Epithelial cell of esophagus (primary cell): ENCODE results near the gene SNRPD2.

ENCODE experiments used
- DNase-seq: peaks from one replicate; pipeline ENCODE4 v3.0.0; 2010; ENCODE audit warnings: low read depth
- H3K4me3 ChIP-seq: 2 replicates; pipeline ENCODE4 v1.5.1; 2011; ENCODE audit warnings: mild to moderate bottlenecking, low read length, control low read depth
- TF ChIP-seq, protein P1 (sequence below): IDR thresholded peaks from 2 replicates; pipeline ENCODE4 v1.5.1; 2011; ENCODE audit warnings: low read depth, mild to moderate bottlenecking, low read length, control low read depth, inconsistent platforms; ENCODE audit not compliant: insufficient read depth; ENCODE audit errors: missing control alignments

SNRPD2 gene

DNA sequence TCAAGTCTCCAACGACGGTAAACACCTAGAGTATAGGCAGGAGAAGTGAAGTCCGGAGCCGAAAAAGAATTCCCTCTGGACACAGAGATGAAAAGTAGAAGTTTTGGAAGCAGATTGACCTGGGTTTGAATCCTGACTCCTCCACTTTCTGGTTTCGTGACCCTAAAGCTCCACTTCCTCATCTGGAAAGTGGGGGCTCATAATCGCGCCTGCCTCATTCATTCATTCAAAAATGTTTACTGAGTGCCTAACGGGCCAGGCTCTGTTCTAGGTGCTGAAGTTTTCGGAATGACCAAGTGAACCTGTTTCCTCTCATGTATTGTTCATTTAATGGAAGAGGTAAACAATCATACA, 45.4 kb downstream of the SNRPD2 start:
- no peak for DNase-seq
- TF ChIP-seq, protein P1, sequence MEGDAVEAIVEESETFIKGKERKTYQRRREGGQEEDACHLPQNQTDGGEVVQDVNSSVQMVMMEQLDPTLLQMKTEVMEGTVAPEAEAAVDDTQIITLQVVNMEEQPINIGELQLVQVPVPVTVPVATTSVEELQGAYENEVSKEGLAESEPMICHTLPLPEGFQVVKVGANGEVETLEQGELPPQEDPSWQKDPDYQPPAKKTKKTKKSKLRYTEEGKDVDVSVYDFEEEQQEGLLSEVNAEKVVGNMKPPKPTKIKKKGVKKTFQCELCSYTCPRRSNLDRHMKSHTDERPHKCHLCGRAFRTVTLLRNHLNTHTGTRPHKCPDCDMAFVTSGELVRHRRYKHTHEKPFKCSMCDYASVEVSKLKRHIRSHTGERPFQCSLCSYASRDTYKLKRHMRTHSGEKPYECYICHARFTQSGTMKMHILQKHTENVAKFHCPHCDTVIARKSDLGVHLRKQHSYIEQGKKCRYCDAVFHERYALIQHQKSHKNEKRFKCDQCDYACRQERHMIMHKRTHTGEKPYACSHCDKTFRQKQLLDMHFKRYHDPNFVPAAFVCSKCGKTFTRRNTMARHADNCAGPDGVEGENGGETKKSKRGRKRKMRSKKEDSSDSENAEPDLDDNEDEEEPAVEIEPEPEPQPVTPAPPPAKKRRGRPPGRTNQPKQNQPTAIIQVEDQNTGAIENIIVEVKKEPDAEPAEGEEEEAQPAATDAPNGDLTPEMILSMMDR, result no peak
- H3K4me3 ChIP-seq, result no peak overlapping the region

DNA sequence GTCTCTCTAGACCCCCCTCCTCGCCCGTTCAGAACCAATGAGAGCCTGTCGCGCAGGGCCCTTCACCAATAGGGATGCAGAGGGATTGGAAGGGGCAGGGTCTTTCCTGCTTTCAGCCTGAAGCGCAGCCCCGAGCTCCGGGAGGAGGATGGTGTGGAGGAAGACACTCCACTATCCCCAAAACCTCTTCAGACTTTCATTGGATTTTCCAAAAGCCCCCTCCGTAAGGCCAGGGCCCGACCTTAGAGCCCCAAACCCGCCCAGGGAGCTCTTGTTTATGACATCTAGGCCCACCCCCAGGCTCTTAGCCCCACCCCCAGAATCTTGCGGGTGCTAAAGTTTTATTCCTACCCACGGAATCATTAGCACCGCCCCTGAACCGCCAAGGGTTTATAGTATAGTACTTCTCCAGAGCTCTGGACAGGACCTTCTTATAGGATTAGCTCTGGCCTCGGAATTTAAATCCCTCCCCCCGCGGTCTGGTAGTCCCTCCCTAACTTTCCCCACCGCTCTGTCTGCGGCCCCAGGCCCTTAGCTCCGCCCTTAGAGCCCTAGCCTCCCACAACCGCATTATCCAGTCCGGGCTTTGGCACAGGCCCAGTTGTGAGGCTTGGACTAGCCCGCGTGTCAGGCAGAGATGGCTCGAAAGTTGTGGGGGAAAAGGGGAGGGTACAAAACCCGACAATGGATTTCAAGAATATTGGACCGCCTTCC, 46.0 kb downstream of the SNRPD2 start:
- TF ChIP-seq, protein P1, result no peak
- no peak overlapping the region for H3K4me3 ChIP-seq
- peak; percentile 67 for DNase-seq

DNA sequence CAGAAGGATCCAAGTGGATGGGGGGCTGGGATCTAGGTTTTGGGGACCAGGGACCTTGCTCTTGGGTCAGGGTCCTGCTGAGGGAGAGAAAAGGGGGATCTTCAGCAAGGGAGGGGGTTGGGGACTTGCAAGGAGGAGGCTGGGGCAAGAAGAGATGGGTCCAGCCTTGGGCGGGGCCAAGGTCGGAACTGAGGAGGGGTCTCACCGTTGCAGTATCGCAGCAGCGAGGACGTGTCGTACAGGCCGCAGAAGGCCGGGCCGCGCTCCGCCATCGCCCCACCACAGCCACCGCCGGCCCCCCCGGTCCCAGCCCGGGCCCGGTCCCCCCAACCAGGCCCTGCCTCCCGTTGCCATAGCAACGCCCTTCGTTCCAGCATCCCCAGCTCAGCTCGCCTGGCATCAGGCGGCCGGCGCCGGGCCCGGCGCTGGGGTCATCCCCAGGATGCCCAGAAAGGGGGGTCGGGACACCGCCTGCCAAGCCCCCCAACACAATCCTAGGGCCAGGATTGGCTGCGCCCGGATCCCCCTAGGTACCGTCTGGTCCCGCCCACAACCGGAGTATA, 46.6 kb downstream of the SNRPD2 start:
- H3K4me3 ChIP-seq, result no peak overlapping the region
- TF ChIP-seq, protein P1, result no peak
- DNase-seq, result no peak

DNA sequence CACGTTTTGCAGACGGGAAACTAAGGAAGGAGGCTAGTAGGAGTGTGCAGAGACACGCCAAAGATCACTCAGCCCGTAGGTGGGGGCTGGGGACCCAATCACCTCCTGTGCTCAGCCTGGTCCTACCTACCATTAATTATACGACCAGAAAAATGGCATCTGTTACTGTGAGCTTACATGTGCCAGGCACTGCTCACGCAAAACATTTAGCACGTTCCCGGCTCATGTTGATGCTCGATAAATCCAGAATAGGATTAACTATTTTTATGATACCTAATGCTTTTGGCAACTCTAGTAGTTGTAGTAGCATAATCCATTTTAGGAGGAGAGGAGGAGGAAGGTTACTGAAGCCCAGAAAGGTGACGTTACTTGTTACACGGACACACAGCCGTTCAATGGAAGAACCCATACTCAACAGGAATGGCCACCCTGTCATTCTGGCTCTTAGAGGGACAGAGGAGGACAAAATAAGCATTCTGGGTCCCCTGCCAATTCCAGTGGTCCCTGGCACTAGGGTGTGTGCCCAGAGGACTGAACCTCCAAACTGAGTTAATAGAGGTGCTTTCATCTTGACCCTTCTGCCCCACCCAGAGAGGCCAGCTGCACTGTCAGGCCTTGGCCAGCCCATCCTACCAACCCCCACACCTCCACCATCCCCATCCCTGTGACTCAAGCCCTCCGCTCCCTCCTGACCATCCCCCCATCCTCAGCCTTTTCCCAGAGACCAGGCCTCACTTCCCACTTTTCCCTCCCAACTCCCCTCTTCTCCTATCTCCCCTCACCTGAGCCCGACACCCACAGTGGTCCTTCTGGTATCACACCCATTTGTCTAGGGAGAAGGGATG, 47.6 kb downstream of the SNRPD2 start:
- TF ChIP-seq, protein P1, result no peak
- no peak for DNase-seq
- H3K4me3 ChIP-seq, result no peak overlapping the region

DNA sequence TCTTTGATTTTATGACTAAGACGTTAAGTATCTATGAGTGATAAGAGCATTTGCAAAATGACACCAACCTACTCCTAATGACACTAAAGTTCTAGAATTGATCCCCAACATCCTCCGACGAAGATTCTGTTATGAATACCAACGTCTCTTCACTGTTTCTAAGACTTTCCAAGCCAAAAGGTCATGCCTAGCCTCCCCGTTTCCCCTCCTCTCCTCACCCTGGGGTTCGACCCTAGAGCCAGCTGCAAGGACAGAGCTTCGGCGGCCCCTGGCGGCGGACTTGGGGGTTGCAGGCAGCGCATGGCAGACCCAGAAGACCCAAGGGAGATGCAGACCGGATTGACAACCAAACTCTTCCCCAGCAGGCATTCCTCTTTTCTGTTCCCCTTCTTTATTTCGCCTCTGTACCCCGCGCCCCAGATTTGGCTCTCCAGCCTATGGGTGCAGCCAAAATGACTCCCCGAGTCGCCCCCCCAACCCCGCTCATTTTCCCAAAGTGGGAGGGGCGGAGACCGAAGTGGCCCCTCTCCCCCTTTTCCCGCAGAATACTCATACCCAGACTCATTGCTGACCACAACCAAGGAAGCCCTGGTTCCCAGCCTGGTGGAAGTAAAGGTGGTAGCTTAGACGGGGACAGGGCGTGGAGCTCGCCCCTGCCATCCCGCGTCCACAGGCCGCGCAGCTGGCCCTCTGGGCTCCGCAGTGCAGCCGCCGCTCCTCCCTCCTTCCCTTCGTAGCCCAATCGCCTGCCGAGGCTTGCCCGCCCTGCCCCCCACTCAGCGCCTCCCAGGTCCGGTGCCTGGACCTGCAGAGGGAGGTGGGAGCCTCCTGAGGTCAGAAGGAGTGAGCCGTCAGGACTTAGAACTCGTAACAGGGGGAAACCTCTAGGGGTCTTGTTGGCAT, 48.5 kb downstream of the SNRPD2 start:
- H3K4me3 ChIP-seq, result no peak overlapping the region
- TF ChIP-seq, protein P1, result peak; percentile 98

DNA sequence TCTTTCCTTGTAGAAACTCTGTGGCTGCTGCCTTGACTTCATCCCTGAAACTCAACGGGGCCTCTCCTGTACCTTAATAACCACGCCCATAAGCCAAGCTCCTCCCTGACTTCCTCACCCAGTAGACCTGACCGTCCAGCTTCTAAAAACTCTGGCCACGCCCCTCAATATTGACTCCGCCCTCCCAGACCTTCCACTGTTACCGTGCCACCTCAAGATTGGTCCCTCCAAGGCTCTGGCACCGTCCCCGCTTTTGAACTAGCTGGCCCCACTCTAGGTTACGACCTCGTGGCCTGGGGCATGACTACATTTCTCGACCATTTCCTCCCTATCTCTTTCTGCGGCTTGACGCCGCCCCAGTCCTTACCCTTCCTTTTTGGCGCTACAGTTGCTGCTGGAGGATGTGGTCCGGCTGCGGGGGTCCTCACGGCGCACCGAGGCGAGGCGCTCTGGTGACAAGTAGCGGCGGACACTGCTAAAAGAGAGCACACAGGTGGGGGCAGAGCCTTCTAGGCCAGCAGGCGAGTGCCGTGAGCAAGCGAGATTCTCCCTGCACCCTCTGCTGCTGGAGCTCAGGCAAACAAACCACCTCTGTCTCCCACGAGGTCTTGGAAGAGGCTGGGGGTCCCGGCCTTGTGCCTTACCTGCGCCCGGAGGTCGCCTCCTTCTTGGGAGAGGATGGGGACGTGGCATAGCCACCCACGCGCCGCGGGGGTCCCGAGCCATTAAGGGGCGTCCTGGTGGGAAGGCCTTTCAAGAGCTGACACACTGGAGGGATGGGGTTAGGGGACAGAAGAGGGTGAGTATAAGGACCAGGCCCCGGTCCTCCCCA, 50.3 kb downstream of the SNRPD2 start:
- H3K4me3 ChIP-seq, result peak overlapping the region; percentile 34
- TF ChIP-seq, protein P1, result no peak
- DNase-seq, result peak; percentile 97

More for the DNA sequence above, 48.5 kb downstream of the SNRPD2 start:
- DNase-seq, result peak; percentile 81
